WERI-Rb-1 (cell line): ENCODE measurements around the gene ITPR2.
A peak's percentile ranks its signal among the peaks of the same experiment; 100 is the strongest.

Source experiments
- DNase-seq: peaks from one replicate; pipeline ENCODE4 v3.0.0-alpha.2; 2020
- H3K27ac ChIP-seq: fragments of 250-450 bp; sonication (Bioruptor Pico); 2 replicates; pipeline ENCODE4 v1.5.1; 2020; ENCODE audit warnings: mild to moderate bottlenecking, moderate library complexity
- H3K27me3 ChIP-seq: fragments of 250-450 bp; sonication (Bioruptor Pico); 2 replicates; pipeline ENCODE4 v1.5.1; 2021; ENCODE audit warnings: mild to moderate bottlenecking, low read depth, moderate library complexity; ENCODE audit not compliant: insufficient read depth, severe bottlenecking
- H3K36me3 ChIP-seq: fragments of 250-450 bp; sonication (Bioruptor Pico); 2 replicates; pipeline ENCODE4 v1.5.1; 2020; ENCODE audit warnings: mild to moderate bottlenecking, moderate library complexity
- H3K4me3 ChIP-seq: 2 replicates; pipeline ENCODE4 v1.5.1; 2011; ENCODE audit warnings: low read depth, mild to moderate bottlenecking, control low read depth, low read length
- H3K9me3 ChIP-seq: fragments of 250-450 bp; sonication (Bioruptor Pico); 2 replicates; pipeline ENCODE4 v1.5.1; 2021; ENCODE audit warnings: mild to moderate bottlenecking, moderate library complexity; ENCODE audit not compliant: severe bottlenecking
- CTCF ChIP-seq: IDR thresholded peaks from 2 replicates; pipeline ENCODE4 v1.5.1; 2011; ENCODE audit warnings: low read depth, mild to moderate bottlenecking, control low read depth, inconsistent platforms, low read length

ITPR2 gene

GRCh38 chr12:26471560-26471959 is 361.4 kb downstream of the ITPR2 start:
- no peak for DNase-seq
- TF ChIP-seq CTCF = no peak
- Histone ChIP-seq H3K27ac (no peak overlapping the region), H3K9me3 (no peaks in the 10 kb centered on the region), H3K4me3 (no peak overlapping the region), H3K27me3 (no peaks in the 10 kb centered on the region), H3K36me3 (no peaks in the 10 kb centered on the region)

DNA sequence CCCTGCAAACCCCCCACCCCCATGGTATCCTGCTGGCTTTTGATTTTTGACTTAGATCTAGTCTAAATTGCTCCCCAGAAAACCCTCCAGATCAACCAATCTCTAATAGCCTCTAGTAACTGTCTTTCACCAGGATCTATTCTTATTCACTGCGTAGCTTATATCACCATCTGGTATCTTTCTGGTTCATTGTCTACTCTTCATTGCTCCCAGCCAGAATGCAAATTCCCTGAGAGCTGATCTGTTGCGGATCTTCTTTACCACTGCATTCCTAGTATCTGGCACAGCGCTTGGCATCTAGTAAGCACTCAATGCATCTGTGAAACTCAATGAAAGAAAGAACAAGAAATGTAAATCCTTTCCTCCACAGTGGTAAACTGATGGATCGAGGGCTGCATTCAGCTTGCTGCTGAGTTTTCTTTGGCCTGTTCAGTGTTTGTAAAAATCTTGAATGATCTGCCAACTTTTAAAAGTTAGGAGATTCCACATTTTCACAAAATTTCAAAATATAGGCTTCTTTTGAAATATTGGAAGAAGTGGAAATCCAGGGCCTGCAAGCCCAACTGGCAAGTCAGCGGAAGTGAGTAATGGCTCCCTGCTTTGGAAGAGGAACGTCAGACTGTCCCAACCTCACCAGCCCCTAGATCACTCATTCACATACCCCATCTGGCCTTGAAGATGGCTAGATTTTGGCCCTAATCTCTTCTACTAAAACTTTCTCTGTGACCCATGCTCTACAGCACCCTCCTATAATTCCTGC is 363.4 kb downstream of the ITPR2 start:
- H3K27me3 ChIP-seq = no peaks in the 10 kb centered on the region
- TF ChIP-seq CTCF = no peak
- no peak overlapping the region for H3K27ac ChIP-seq
- no peaks in the 10 kb centered on the region for H3K36me3 ChIP-seq
- no peak overlapping the region for H3K4me3 ChIP-seq
- H3K9me3 ChIP-seq = no peaks in the 10 kb centered on the region
- DNase-seq = no peak

DNA sequence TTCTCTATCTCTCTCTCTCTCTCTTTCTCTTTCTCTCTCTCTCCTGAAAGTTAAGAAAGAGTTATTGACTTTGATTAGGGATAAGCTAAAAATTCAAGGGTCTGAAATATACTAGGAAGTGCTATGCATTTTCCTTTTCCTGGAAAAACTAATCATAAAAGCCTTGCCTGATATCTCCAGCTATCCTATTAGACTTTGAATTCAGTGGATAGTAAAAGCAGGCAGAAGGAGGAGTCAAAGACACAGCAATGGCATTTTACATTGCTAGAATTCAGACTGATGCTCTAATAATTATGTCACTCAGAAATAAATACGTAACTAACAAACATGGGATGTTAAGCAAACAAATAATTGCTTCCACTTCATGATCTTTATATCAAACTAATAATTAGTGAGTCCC is 365.6 kb downstream of the ITPR2 start:
- no peak for DNase-seq
- no peak overlapping the region for H3K27ac ChIP-seq
- no peaks in the 10 kb centered on the region for H3K9me3 ChIP-seq
- no peak for TF ChIP-seq CTCF
- H3K36me3 ChIP-seq = no peaks in the 10 kb centered on the region
- no peak overlapping the region for H3K4me3 ChIP-seq
- no peaks in the 10 kb centered on the region for H3K27me3 ChIP-seq

DNA sequence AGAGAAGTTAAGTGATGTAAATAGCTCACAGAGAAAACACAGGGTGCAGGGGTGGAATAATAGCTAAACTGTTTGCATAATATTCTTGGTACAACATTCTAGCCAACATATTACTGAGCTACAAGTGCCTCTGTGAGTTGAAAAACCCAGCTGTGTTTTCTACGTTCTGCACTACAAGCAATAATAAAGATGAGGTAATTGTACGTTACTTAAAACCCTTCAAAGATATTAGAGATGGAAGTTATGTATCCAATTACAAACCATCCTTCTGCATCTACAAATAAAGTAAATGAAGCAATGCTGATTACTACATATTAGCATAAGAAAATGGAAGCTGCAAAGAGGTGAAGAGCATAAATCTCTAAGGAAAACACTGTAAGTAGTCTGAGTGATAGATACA is 366.3 kb downstream of the ITPR2 start:
- Histone ChIP-seq H3K36me3 (no peaks in the 10 kb centered on the region), H3K4me3 (no peak overlapping the region), H3K9me3 (no peaks in the 10 kb centered on the region), H3K27ac (no peak overlapping the region), H3K27me3 (no peaks in the 10 kb centered on the region)
- no peak for DNase-seq
- TF ChIP-seq CTCF = no peak

DNA sequence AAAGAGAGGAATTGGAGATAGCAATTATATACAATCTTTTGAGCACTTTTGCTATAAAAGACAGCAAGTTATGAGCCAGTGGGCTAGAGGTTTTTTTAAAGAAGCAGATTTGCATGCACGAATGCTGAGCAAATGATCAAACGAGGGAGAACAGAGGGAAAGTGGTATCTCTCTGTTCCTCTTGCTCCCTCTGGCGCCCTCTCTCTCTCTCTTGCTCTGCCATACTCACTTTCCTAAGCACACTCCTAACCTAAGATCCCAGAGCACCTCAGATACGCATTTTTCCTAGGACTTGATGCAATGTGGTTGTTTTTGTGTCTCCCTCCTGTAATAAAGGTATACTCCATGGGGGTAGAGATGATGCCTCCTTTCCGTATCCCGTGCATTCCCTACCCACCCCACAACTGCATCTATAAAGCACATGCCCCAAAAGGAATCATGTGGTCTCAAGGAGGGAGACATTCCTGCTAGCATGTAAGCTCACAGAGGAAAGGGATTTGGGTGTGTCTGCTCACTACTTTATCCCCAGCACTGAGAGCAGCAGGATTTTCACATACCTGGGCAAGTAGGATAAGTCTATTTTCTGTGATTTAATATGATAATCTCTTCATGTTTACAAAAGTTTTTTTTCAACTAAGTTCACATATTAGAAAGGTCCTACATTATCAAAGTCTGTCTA is 367.4 kb downstream of the ITPR2 start:
- peak; percentile 27; the same call in 1 of the 2 replicates for TF ChIP-seq CTCF
- no peak for DNase-seq
- Histone ChIP-seq H3K27ac (no peak overlapping the region), H3K4me3 (no peak overlapping the region), H3K9me3 (no peaks in the 10 kb centered on the region), H3K27me3 (no peaks in the 10 kb centered on the region), H3K36me3 (no peaks in the 10 kb centered on the region)
